Measurements from ENCODE around the gene MOB4.
A peak's percentile ranks its signal among the peaks of the same experiment; 100 is the strongest.
"Not testable (repeated sequence)": the region's sequence is repeated elsewhere in the genome, so short reads cannot be mapped to it uniquely, and the experiment has no call there.

MOB4 gene

GRCh38 chr2:197587255-197587654 is 71.4 kb downstream of the MOB4 start:
- DNase-seq, result not testable (repeated sequence)

GRCh38 chr2:197591339-197592072 is 75.6 kb downstream of the MOB4 start:
- no peak for DNase-seq

- DNase-seq, result peak in 2 of 56 donors; percentile 10 to 51
Measured at GRCh38 chr2:197596766-197597165, 80.9 kb downstream of the MOB4 start.

- peak in 1 of 56 donors; percentile 2 for DNase-seq
Measured at GRCh38 chr2:197597166-197597565, 81.3 kb downstream of the MOB4 start.

- no peak for DNase-seq
Measured at GRCh38 chr2:197598450-197598849, 82.6 kb downstream of the MOB4 start.

- DNase-seq, result peak in 22 of 56 donors; percentile 2 to 58 (median 26)
Measured at GRCh38 chr2:197599285-197599965, 83.6 kb downstream of the MOB4 start.

- no peak for DNase-seq
Measured at GRCh38 chr2:197600306-197600705, 84.4 kb downstream of the MOB4 start.

GRCh38 chr2:197601726-197602125 is 85.9 kb downstream of the MOB4 start:
- no peak for DNase-seq

All from nucleus accumbens (tissue), 56 donors.